ENCODE measurements around the gene SYN1. TPM values are rescaled to one million over a fixed set of nuclear protein-coding genes. Genes with fewer than 3 reads are reported as not detected.

Gene SYN1
- total RNA-seq, 3 donors from 2014 or later (not counting 1 experiment from before 2014, with no cell fraction given), result 0.40 TPM; not detected in 2

- Histone ChIP-seq H3K36me3 (ENCODE audit: control insufficient read depth, insufficient read depth, low read length) (no peaks in the 10 kb centered on the region), H3K9me3 (ENCODE audit: control insufficient read depth, insufficient read depth, low read length) (peaks cover 4% of the 10 kb centered on the region), H3K4me3 (ENCODE audit: low read length) (no peak overlapping the region), H3K27me3 (ENCODE audit: control insufficient read depth, insufficient read depth, low read length) (no peaks in the 10 kb centered on the region), H3K4me1 (ENCODE audit: control insufficient read depth, insufficient read depth, low read length) (no peaks in the 10 kb centered on the region), H3K27ac (ENCODE audit: low read length) (no peak overlapping the region)
- ATAC-seq (no peak), DNase-seq (no peak)
- H3K9me3 Mint-ChIP-seq, result peaks cover 3 to 4% of the 10 kb centered on the region in 2 donors
- peaks cover 8 to 9% of the 10 kb centered on the region in 2 donors for H3K4me1 Mint-ChIP-seq
- H3K4me3 Mint-ChIP-seq, result no peak overlapping the region
- 89% methylated on average over 2 of the region's 3 CpGs for WGBS (ENCODE audit: insufficient coverage)
- intact Hi-C loops (cut with micrococcal nuclease), result no loop called here
- peaks cover 22% of the 10 kb centered on the region for H3K36me3 Mint-ChIP-seq
- TF ChIP-seq CTCF (IDR thresholded peaks at IDR 0.05), result no peak
- peaks cover 3 to 26% of the 10 kb centered on the region in 2 donors for H3K27me3 Mint-ChIP-seq (ENCODE audit: low read depth in 2 of 2)
- H3K27ac Mint-ChIP-seq, result no peak overlapping the region
Observed at GRCh38 chrX:47597222-47597621, 22.4 kb downstream of the SYN1 start.

- Mint-ChIP-seq H3K4me3 (no peak overlapping the region), H3K27me3 (ENCODE audit: low read depth in 2 of 2) (peaks cover 3 to 20% of the 10 kb centered on the region in 2 donors), H3K27ac (no peak overlapping the region), H3K36me3 (peaks cover 22% of the 10 kb centered on the region), H3K4me1 (peaks cover 8 to 9% of the 10 kb centered on the region in 2 donors), H3K9me3 (peaks cover 3 to 4% of the 10 kb centered on the region in 2 donors)
- Histone ChIP-seq H3K4me1 (ENCODE audit: control insufficient read depth, insufficient read depth, low read length) (no peaks in the 10 kb centered on the region), H3K27me3 (ENCODE audit: control insufficient read depth, insufficient read depth, low read length) (no peaks in the 10 kb centered on the region), H3K27ac (ENCODE audit: low read length) (no peak overlapping the region), H3K36me3 (ENCODE audit: control insufficient read depth, insufficient read depth, low read length) (no peaks in the 10 kb centered on the region), H3K9me3 (ENCODE audit: control insufficient read depth, insufficient read depth, low read length) (peaks cover 4% of the 10 kb centered on the region), H3K4me3 (ENCODE audit: low read length) (no peak overlapping the region)
- no peak for DNase-seq
- ATAC-seq, result no peak
- TF ChIP-seq CTCF (IDR thresholded peaks at IDR 0.05), result no peak
- intact Hi-C loops (cut with micrococcal nuclease), result no loop called here
- 96% methylated on average over 2 of the region's 2 CpGs for WGBS (ENCODE audit: insufficient coverage)
Observed at GRCh38 chrX:47596256-47596655, 23.4 kb downstream of the SYN1 start.

GRCh38 chrX:47595716-47596251 is 23.9 kb downstream of the SYN1 start:
- H3K4me1 ChIP-seq (ENCODE audit: control insufficient read depth, insufficient read depth, low read length), result no peaks in the 10 kb centered on the region
- H3K36me3 Mint-ChIP-seq, result peaks cover 19% of the 10 kb centered on the region
- H3K4me1 Mint-ChIP-seq, result peaks cover 8 to 9% of the 10 kb centered on the region in 2 donors
- no peak overlapping the region for H3K4me3 ChIP-seq (ENCODE audit: low read length)
- H3K9me3 Mint-ChIP-seq, result peaks cover 3 to 4% of the 10 kb centered on the region in 2 donors
- no peak for DNase-seq
- ATAC-seq, result no peak
- WGBS (ENCODE audit: insufficient coverage), result 67% methylated on average over 1 of the region's 1 CpG
- no peak for TF ChIP-seq CTCF (IDR thresholded peaks at IDR 0.05)
- H3K27me3 Mint-ChIP-seq (ENCODE audit: low read depth in 2 of 2), result peaks cover 3 to 15% of the 10 kb centered on the region in 2 donors
- H3K9me3 ChIP-seq (ENCODE audit: control insufficient read depth, insufficient read depth, low read length), result peaks cover 4% of the 10 kb centered on the region
- intact Hi-C loops (cut with micrococcal nuclease), result no loop called here
- H3K27me3 ChIP-seq (ENCODE audit: control insufficient read depth, insufficient read depth, low read length), result no peaks in the 10 kb centered on the region
- no peaks in the 10 kb centered on the region for H3K36me3 ChIP-seq (ENCODE audit: control insufficient read depth, insufficient read depth, low read length)
- no peak overlapping the region for H3K27ac ChIP-seq (ENCODE audit: low read length)
- H3K27ac Mint-ChIP-seq, result no peak overlapping the region
- no peak overlapping the region for H3K4me3 Mint-ChIP-seq

GRCh38 chrX:47593522-47593921 is 26.1 kb downstream of the SYN1 start:
- WGBS (ENCODE audit: insufficient coverage), result 100% methylated on average over 1 of the region's 4 CpGs
- no peak for TF ChIP-seq CTCF (IDR thresholded peaks at IDR 0.05)
- H3K4me1 ChIP-seq (ENCODE audit: control insufficient read depth, insufficient read depth, low read length), result no peaks in the 10 kb centered on the region

More at GRCh38 chrX:47593522-47593921, 26.1 kb downstream of the SYN1 start:
- H3K4me3 ChIP-seq (ENCODE audit: low read length), result no peak overlapping the region
- no peak overlapping the region for H3K4me3 Mint-ChIP-seq
- H3K4me1 Mint-ChIP-seq, result peaks cover 8 to 9% of the 10 kb centered on the region in 2 donors
- peaks cover 6% of the 10 kb centered on the region for H3K36me3 Mint-ChIP-seq
- no peaks in the 10 kb centered on the region for H3K27me3 Mint-ChIP-seq (ENCODE audit: low read depth in 2 of 2)
- peaks cover 3 to 4% of the 10 kb centered on the region in 2 donors for H3K9me3 Mint-ChIP-seq
- H3K27me3 ChIP-seq (ENCODE audit: control insufficient read depth, insufficient read depth, low read length), result no peaks in the 10 kb centered on the region
- intact Hi-C loops (cut with micrococcal nuclease), result no loop called here
- peaks cover 4% of the 10 kb centered on the region for H3K9me3 ChIP-seq (ENCODE audit: control insufficient read depth, insufficient read depth, low read length)
- H3K27ac Mint-ChIP-seq, result no peak overlapping the region
- ATAC-seq, result no peak
- no peaks in the 10 kb centered on the region for H3K36me3 ChIP-seq (ENCODE audit: control insufficient read depth, insufficient read depth, low read length)
- DNase-seq, result no peak
- H3K27ac ChIP-seq (ENCODE audit: low read length), result no peak overlapping the region
